Astrocyte of the hippocampus (primary cell): ENCODE results near the gene ACAD9.
"Not testable (repeated sequence)": the region's sequence is repeated elsewhere in the genome, so short reads cannot be mapped to it uniquely, and the experiment has no call there.

Source experiments
- DNase-seq: peaks from one replicate; pipeline ENCODE4 v3.0.0; 2011; ENCODE audit warnings: low read depth, low spot score

The ACAD9 gene

GRCh38 chr3:128895843-128896697 is 16.6 kb downstream of the ACAD9 start:
- no peak for DNase-seq

- no peak for DNase-seq
Measured at GRCh38 chr3:128902426-128902825, 23.0 kb downstream of the ACAD9 start.

GRCh38 chr3:128903501-128903900 is 24.1 kb downstream of the ACAD9 start:
- no peak for DNase-seq

GRCh38 chr3:128906031-128906803 is 26.8 kb downstream of the ACAD9 start:
- no peak for DNase-seq

GRCh38 chr3:128906804-128907525 is 27.5 kb downstream of the ACAD9 start:
- DNase-seq = no peak

GRCh38 chr3:128907706-128908445 is 28.5 kb downstream of the ACAD9 start:
- DNase-seq = no peak

DNA sequence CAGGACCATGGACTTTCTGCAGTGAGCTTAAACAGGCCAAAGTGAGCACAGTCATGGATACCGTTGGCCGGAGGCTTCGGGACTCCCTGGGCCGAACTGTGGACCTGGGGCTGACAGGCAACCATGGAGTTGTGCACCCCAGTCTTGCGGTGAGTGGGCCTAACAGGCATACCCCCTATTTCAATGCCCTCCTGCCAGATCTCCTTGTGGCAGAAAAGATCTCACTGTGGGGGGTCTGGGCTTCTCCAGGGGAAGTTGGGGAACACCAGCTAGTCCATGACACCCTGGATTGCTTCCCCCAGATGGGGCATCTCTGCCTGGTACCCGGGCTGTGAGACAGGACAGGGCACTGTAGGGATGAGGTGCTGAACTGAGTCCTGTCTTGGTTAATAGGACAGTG is 29.5 kb downstream of the ACAD9 start:
- no peak for DNase-seq

- no peak for DNase-seq
Measured at GRCh38 chr3:128910006-128910405, 30.6 kb downstream of the ACAD9 start.

GRCh38 chr3:128911911-128912310 is 32.5 kb downstream of the ACAD9 start:
- no peak for DNase-seq

- no peak for DNase-seq
Measured at GRCh38 chr3:128914966-128915645, 35.7 kb downstream of the ACAD9 start.

- no peak for DNase-seq
Measured at GRCh38 chr3:128917291-128917690, 37.9 kb downstream of the ACAD9 start.

GRCh38 chr3:128919988-128920387 is 40.6 kb downstream of the ACAD9 start:
- DNase-seq = no peak

DNA sequence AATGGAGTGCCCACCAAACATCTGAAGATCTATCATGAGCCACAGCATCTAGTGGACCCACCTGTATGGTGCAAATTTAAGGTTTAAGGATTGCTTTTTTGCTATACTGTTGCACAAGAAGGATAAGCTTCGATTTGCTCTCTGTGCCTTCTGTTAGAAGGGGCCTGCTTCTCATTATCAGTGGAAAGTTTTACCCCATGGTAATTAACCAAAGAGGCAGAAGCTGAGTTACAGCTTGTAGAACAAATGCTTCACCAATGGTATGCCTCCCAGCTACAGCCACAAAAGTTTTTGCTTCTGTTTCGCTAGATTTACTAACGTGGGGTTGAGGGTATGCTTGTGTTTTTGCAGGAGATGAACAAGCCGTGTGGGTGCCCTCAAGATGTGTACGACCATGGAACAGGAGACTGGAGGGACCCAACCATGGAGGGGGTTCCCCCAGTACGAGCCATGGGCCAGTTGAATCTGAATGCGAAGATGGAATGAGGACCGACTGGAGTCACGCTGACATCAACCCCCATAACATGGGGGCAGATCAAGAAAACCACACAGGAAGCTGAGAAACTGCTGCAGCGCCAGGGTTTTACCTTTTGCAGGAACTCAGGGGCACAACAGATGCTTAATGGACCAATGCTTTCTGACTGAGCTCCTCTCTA is 43.5 kb downstream of the ACAD9 start:
- no peak for DNase-seq

- no peak for DNase-seq
Measured at GRCh38 chr3:128923576-128923975, 44.2 kb downstream of the ACAD9 start.

DNA sequence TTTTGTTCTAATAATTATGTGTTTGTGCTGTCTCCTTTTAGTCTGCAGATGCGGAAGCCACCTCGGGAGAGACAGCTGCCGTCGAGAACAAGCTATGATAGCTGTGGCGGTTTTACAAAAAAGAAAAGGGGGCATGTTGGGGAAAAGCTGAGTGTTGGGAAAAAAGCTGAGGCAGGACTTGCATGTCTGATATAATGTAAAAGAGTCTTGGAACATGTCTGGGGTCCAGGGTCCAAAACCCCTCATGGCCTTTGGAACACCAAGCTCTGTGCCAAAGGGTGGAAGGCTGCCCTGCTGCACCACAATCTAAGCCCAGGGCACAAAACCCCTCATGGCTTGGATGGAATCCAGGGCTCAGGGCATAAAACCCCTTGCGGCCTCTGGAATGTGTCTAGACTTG is 44.6 kb downstream of the ACAD9 start:
- DNase-seq = not testable (repeated sequence)

GRCh38 chr3:128929364-128929763 is 49.9 kb downstream of the ACAD9 start:
- DNase-seq = no peak

- no peak for DNase-seq
Measured at GRCh38 chr3:128931046-128931445, 51.6 kb downstream of the ACAD9 start.

GRCh38 chr3:128932516-128933212 is 53.2 kb downstream of the ACAD9 start:
- DNase-seq = no peak

GRCh38 chr3:128933213-128933921 is 53.9 kb downstream of the ACAD9 start:
- no peak for DNase-seq
